ENCODE data around the gene DIO2. TPM values are rescaled to one million over a fixed set of nuclear protein-coding genes. Genes with fewer than 3 reads are reported as not detected.

DIO2 gene
- total and polyA plus RNA-seq, 10 donors = 0.06 to 6.3 (median 0.39) TPM; not detected in 2

DNA sequence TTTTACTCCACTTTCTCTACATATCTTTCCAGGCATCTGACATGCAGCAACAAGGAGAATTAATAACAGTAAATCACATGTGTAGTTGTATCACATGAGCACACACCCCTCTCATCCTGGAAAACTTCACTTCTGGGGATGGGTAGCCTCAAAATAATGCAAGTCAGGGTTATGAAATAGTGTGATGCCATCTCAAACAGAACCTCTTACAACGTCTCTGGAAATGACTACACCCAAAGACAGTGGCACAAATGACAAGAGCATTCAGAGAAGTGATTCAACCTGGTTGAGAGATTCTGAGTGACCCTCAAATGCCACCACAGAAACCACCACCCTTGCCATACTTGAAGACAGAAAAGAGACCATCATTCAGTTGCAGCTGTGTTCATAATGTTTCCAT lies 2.8 kb downstream of the DIO2 start:
- Histone ChIP-seq H3K27ac (no peak overlapping the region), H3K4me3 (no peak overlapping the region), H3K27me3 (replicated peaks in 1 of 7) (peaks cover 0 to 8% (median 0%) of the 10 kb centered on the region in 7 donors), H3K4me1 (peaks cover 0 to 5% (median 0%) of the 10 kb centered on the region in 6 donors), H3K36me3 (no peaks in the 10 kb centered on the region), H3K9me3 (no peaks in the 10 kb centered on the region)
- TF ChIP-seq POLR2AphosphoS5 (IDR thresholded peaks at IDR 0.05) (no peak), POLR2A (IDR thresholded peaks at IDR 0.05) (no peak), CTCF (IDR thresholded peaks at IDR 0.05 in 8 of 11, conservative IDR thresholded peaks at IDR 0.05 in 3 of 11) (no peak)
- 25 to 51% (median 39%) methylated on average over 1 of the region's 1 CpG for WGBS, 5 donors
- no peak for DNase-seq
- intact Hi-C loops (cut with DNase I; ENCODE audit: low total_unique reads) = no loop called here

DNA sequence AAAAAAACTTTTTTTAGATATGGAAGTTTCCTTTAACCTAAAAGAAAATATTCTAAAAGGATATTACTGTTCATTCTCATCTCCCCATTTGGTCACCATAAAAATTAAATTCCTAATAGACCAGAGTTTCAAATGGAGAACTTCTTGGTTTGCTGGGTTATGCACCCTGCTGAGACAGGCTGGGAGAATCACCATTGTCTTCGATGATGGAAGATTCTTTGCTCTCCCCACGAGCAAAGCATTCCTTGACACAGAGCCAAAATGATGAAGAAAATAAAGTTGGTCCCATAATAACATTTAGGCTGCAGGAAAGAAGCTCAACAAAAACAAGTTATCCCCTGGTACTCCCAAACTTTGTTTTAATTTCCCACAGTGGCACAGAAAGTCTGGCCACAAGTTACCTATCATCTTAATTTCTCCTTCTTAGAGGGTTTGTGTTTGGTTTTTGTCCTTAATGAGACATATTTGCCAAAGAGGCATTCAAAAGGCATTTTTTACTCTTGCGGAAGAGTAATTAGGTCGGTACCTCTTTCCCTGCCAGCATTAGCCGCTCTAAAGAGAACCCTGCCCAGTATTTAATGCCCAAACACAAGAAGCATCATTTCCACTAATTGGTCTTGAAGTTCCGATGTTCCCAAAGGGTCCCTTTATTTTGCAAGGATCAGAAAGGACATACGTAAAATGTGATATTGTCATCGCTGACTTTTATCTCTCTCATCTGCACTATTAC lies 4.8 kb downstream of the DIO2 start:
- Histone ChIP-seq H3K4me3 (no peak overlapping the region), H3K27ac (no peak overlapping the region), H3K4me1 (no peaks in the 10 kb centered on the region), H3K27me3 (replicated peaks in 1 of 7) (peaks cover 0 to 8% (median 0%) of the 10 kb centered on the region in 7 donors), H3K36me3 (no peaks in the 10 kb centered on the region), H3K9me3 (no peaks in the 10 kb centered on the region)
- no peak for DNase-seq
- TF ChIP-seq POLR2AphosphoS5 (IDR thresholded peaks at IDR 0.05) (no peak), CTCF (IDR thresholded peaks at IDR 0.05 in 8 of 11, conservative IDR thresholded peaks at IDR 0.05 in 3 of 11) (no peak), POLR2A (IDR thresholded peaks at IDR 0.05) (no peak)
- WGBS, 5 donors = 78 to 81% (median 80%) methylated on average over 8 of the region's 8 CpGs
- intact Hi-C loops (cut with DNase I; ENCODE audit: low total_unique reads) = no loop called here

GRCh38 chr14:80202888-80203562 lies 8.3 kb downstream of the DIO2 start:
- WGBS, 5 donors = 68 to 81% (median 73%) methylated on average over 9 of the region's 9 CpGs
- H3K36me3 ChIP-seq = no peaks in the 10 kb centered on the region
- DNase-seq = no peak
- H3K27me3 ChIP-seq (replicated peaks in 1 of 7) = no peaks in the 10 kb centered on the region
- TF ChIP-seq POLR2AphosphoS5 (IDR thresholded peaks at IDR 0.05) = no peak
- TF ChIP-seq CTCF (IDR thresholded peaks at IDR 0.05 in 8 of 11, conservative IDR thresholded peaks at IDR 0.05 in 3 of 11) = no peak
- TF ChIP-seq POLR2A (IDR thresholded peaks at IDR 0.05) = no peak
- no peak overlapping the region for H3K27ac ChIP-seq
- H3K4me3 ChIP-seq = no peak overlapping the region
- intact Hi-C loops (cut with DNase I; ENCODE audit: low total_unique reads) = no loop called here
- no peaks in the 10 kb centered on the region for H3K4me1 ChIP-seq
- H3K9me3 ChIP-seq = no peaks in the 10 kb centered on the region

GRCh38 chr14:80200093-80200492 lies 11.2 kb downstream of the DIO2 start:
- WGBS, 5 donors = 71 to 76% (median 75%) methylated on average over 4 of the region's 4 CpGs
- TF ChIP-seq POLR2A (IDR thresholded peaks at IDR 0.05) = no peak
- no peak for TF ChIP-seq CTCF (IDR thresholded peaks at IDR 0.05 in 8 of 11, conservative IDR thresholded peaks at IDR 0.05 in 3 of 11)
- TF ChIP-seq POLR2AphosphoS5 (IDR thresholded peaks at IDR 0.05) = no peak

More at GRCh38 chr14:80200093-80200492, 11.2 kb downstream of the DIO2 start:
- Histone ChIP-seq H3K27me3 (replicated peaks in 1 of 7) (no peaks in the 10 kb centered on the region), H3K4me1 (no peaks in the 10 kb centered on the region), H3K36me3 (no peaks in the 10 kb centered on the region), H3K27ac (no peak overlapping the region), H3K9me3 (no peaks in the 10 kb centered on the region), H3K4me3 (no peak overlapping the region)
- intact Hi-C loops (cut with DNase I; ENCODE audit: low total_unique reads) = no loop called here
- no peak for DNase-seq

Data from spleen (tissue), 11 donors.